GM18907 (cell line): Measurements from ENCODE around the gene ZFYVE19.
A peak's percentile ranks its signal among the peaks of the same experiment; 100 is the strongest.
"Not testable (repeated sequence)": the region's sequence is repeated elsewhere in the genome, so short reads cannot be mapped to it uniquely, and the experiment has no call there.

ENCODE experiments used
- ATAC-seq: cut with Tn5 transposase; IDR thresholded peaks from one replicate; pipeline ENCODE4 v1.9.1; 2021; ENCODE audit warnings: mild to moderate bottlenecking, moderate library complexity; ENCODE audit not compliant: unreplicated experiment

The ZFYVE19 gene

GRCh38 chr15:40845511-40846284, 38.8 kb downstream of the ZFYVE19 start:
- ATAC-seq, result no peak

GRCh38 chr15:40846841-40847222, 39.9 kb downstream of the ZFYVE19 start:
- ATAC-seq, result peak; percentile 31

- peak; percentile 51 for ATAC-seq
Measured at GRCh38 chr15:40847223-40847961, 40.5 kb downstream of the ZFYVE19 start.

- ATAC-seq, result no peak
Measured at GRCh38 chr15:40850576-40851112, 43.8 kb downstream of the ZFYVE19 start.

- ATAC-seq, result no peak
Measured at GRCh38 chr15:40852529-40852928, 45.6 kb downstream of the ZFYVE19 start.

GRCh38 chr15:40853241-40853890, 46.5 kb downstream of the ZFYVE19 start:
- ATAC-seq, result no peak

GRCh38 chr15:40854161-40854560, 47.3 kb downstream of the ZFYVE19 start:
- no peak for ATAC-seq

GRCh38 chr15:40855706-40856234, 48.9 kb downstream of the ZFYVE19 start:
- ATAC-seq, result no peak

GRCh38 chr15:40856746-40857145, 49.9 kb downstream of the ZFYVE19 start:
- no peak for ATAC-seq

GRCh38 chr15:40857601-40858341, 50.9 kb downstream of the ZFYVE19 start:
- peak; percentile 66 for ATAC-seq

- ATAC-seq, result no peak
Measured at GRCh38 chr15:40858706-40859105, 51.8 kb downstream of the ZFYVE19 start.

GRCh38 chr15:40859206-40859851, 52.4 kb downstream of the ZFYVE19 start:
- ATAC-seq, result peak; percentile 57

- ATAC-seq, result not testable (repeated sequence)
Measured at GRCh38 chr15:40861147-40861546, 54.3 kb downstream of the ZFYVE19 start.

- ATAC-seq, result no peak
Measured at GRCh38 chr15:40863660-40864270, 56.9 kb downstream of the ZFYVE19 start.
